HepG2 (cell line): ENCODE measurements around the gene GAREM1. TPM values are rescaled to one million over a fixed set of nuclear protein-coding genes. Genes with fewer than 3 reads are reported as not detected.

Source experiments
- ATAC-seq: fragments of 200-7000 bp; cut with Tn5 transposase; 3 replicates; pipeline ENCODE4 v1.9.1; 2020; ENCODE audit warnings: mild to moderate bottlenecking, moderate library complexity
- BruUV-seq: library from RNA; stranded (reverse); fragments of 400-500 nt; replicated peaks from 2 replicates; lab custom pipeline; 2021; lab: Mats Ljungman, UMichigan
- CTCF ChIA-PET: fragments of 300-600 bp; formaldehyde crosslinking; extraction: SDS; loops from one replicate; lab custom pipeline; 2021; ENCODE audit warnings: low total read pairs, inconsistent platforms, low intra/inter-chr PET ratio; lab: Yijun Ruan, JAX
- POLR2A ChIA-PET: fragments of 350-600 bp; sonication (Branson Sonifier 250); formaldehyde crosslinking; loops from one replicate; lab custom pipeline; 2020; ENCODE audit warnings: antibody characterized with exemption, inconsistent platforms; lab: Yijun Ruan, JAX
- DNase-seq: peaks from one replicate; pipeline ENCODE4 v3.0.0-alpha.2; 2015; ENCODE audit warnings: low spot score
- FAIRE-seq: peaks from 3 replicates; lab custom pipeline; 2011; peaks lifted over from hg19 to GRCh38; lab: Jason Lieb, UNC
- H2AFZ ChIP-seq: one replicate; pipeline ENCODE4 v1.6.1; 2011; ENCODE audit warnings: low read length, inconsistent platforms
- H3K27ac ChIP-seq: fragments of 300-600 bp; 3 replicates; pipeline ENCODE4 v1.8.0; 2011; ENCODE audit warnings: mixed run types, mild to moderate bottlenecking, mixed read lengths, low read length, inconsistent platforms; ENCODE audit not compliant: insufficient read depth; ENCODE audit errors: extremely low read length
- H3K27me3 ChIP-seq, 2 experiments: fragments of 200-600 bp in 1 of 2; 2 replicates in 1 of 2; 3 replicates in 1 of 2; pipeline versions ENCODE4 v1.6.0 to v1.8.0; 2011; ENCODE audit warnings: low read length in 2 of 2, mild to moderate bottlenecking in 2 of 2, moderate library complexity in 2 of 2, inconsistent platforms in 1 of 2; ENCODE audit not compliant: insufficient read depth in 2 of 2, control insufficient read depth in 1 of 2
- H3K36me3 ChIP-seq, 2 experiments: fragments of 200-600 bp in 1 of 2; replicated peaks in 1 of 2; 2 replicates in 1 of 2; 3 replicates in 1 of 2; pipeline versions ENCODE4 v1.5.1 to v1.8.0; 2011; ENCODE audit warnings: low read length in 2 of 2, inconsistent platforms in 1 of 2; ENCODE audit not compliant: insufficient read depth in 2 of 2, control insufficient read depth in 1 of 2
- H3K4me1 ChIP-seq: 2 replicates; pipeline ENCODE4 v1.5.1; 2012; ENCODE audit warnings: low read length, inconsistent platforms; ENCODE audit not compliant: insufficient read depth
- H3K4me2 ChIP-seq: 2 replicates; pipeline ENCODE4 v1.6.0; 2011; ENCODE audit warnings: low read depth, low read length, inconsistent platforms
- H3K4me3 ChIP-seq, 3 experiments: fragments of 200-600 bp in 1 of 3; sonication (generic), shearing (Covaris generic) in 1 of 3; replicated peaks in 1 of 3; 2 replicates each; pipeline ENCODE4 v1.5.1; 2011 to 2016; ENCODE audit warnings: low read length in 3 of 3, inconsistent platforms in 2 of 3, low read depth in 2 of 3, mild to moderate bottlenecking in 2 of 3, control low read depth in 1 of 3, mixed read lengths in 1 of 3; ENCODE audit not compliant: insufficient read depth in 1 of 3
- H3K79me2 ChIP-seq: one replicate; pipeline ENCODE4 v1.6.1; 2011; ENCODE audit warnings: low read length, inconsistent platforms; ENCODE audit not compliant: insufficient read depth
- H3K9ac ChIP-seq: 2 replicates; pipeline ENCODE4 v1.6.0; 2011; ENCODE audit warnings: mild to moderate bottlenecking, low read depth, low read length, inconsistent platforms; ENCODE audit not compliant: insufficient read depth
- H3K9me3 ChIP-seq: 2 replicates; pipeline ENCODE4 v1.5.1; 2012; ENCODE audit warnings: mild to moderate bottlenecking, low read length
- H4K20me1 ChIP-seq: 2 replicates; pipeline ENCODE4 v1.6.0; 2011; ENCODE audit warnings: inconsistent platforms, mild to moderate bottlenecking, low read length, moderate library complexity; ENCODE audit not compliant: insufficient read depth
- HOXD1 ChIP-seq: sonication (generic); formaldehyde crosslinking; IDR thresholded peaks from 2 replicates; pipeline ENCODE4 v1.5.0; 2020; ENCODE audit warnings: missing genetic modification reagents
- NFAT5 ChIP-seq: sonication (generic); formaldehyde crosslinking; IDR thresholded peaks from 2 replicates; pipeline ENCODE4 v1.4.0; 2020; ENCODE audit warnings: missing genetic modification reagents
- TFDP2 ChIP-seq: sonication (generic); formaldehyde crosslinking; IDR thresholded peaks from 2 replicates; pipeline ENCODE4 v1.4.0; 2020; ENCODE audit warnings: missing genetic modification reagents
- WGBS: methylation state at CpG from one replicate; pipeline ENCODE4 v1.1.6; 2017; ENCODE audit warnings: low lambda C conversion rate; 5-methylcytosine and 5-hydroxymethylcytosine counted together
- in situ Hi-C: cut with HindIII; loops from 2 replicates; pipeline ENCODE4 v1.10.0; 2017; ENCODE audit warnings: low pct_unique_long_range_greater_than_20kb; ENCODE audit not compliant: extremely low pct_ligation_motif_present
- intact Hi-C: fragments of 100-400 bp; cut with micrococcal nuclease; formaldehyde crosslinking; loops from one replicate; pipeline ENCODE4 v1.10.0; 2022; ENCODE audit not compliant: unreplicated experiment
- polyA plus RNA-seq, 8 experiments: library from polyadenylated mRNA; depleted of rRNA in 3 of 8; stranded (reverse) in 7 of 8; unstranded in 1 of 8; fragments of >200 nt; fragmentation: Illumina TruSeq in 4 of 8; extraction: Trizol in 4 of 8; gene quantifications; 2 replicates each; pipeline versions ENCODE4 v1.2.1 to v1.2.3, GENCODE V29; 2011 to 2016; ENCODE audit warnings: low read depth in 4 of 8, missing spikeins in 1 of 8, mixed read lengths in 1 of 8; ENCODE audit not compliant: insufficient read depth in 1 of 8
- total RNA-seq, 5 experiments: library from RNA; depleted of rRNA; stranded (reverse); fragments of >200 nt; fragmentation: Illumina TruSeq; extraction: Trizol; gene quantifications; 2 replicates each; pipeline ENCODE4 v1.2.3, GENCODE V29; 2016; ENCODE audit warnings: low read depth in 1 of 5

GAREM1 gene
- total and polyA plus RNA-seq, 2 of the 13 experiments (the other 11 are each of a cell fraction or from before 2014, with no cell fraction given), result 2.5 to 2.9 TPM

- CTCF ChIA-PET, result no interaction called here
Observed at GRCh38 chr18:32299484-32299883, 171.2 kb downstream of the GAREM1 start.

More at GRCh38 chr18:32299484-32299883, 171.2 kb downstream of the GAREM1 start:
- POLR2A ChIA-PET, result no interaction called here
- no peaks in the 10 kb centered on the region for H3K9me3 ChIP-seq
- WGBS, result 91% methylated on average over 1 of the region's 1 CpG
- DNase-seq (no peak), FAIRE-seq (no peak), ATAC-seq (no peak)
- no peaks in the 10 kb centered on the region for H4K20me1 ChIP-seq
- BruUV-seq, result no TSS peak
- H3K27ac ChIP-seq, result no peak overlapping the region
- no peak overlapping the region for H3K4me3 ChIP-seq
- TF ChIP-seq HOXD1 (CRISPR knock-in tag) (no peak), NFAT5 (CRISPR knock-in tag) (no peak), TFDP2 (no peak)
- no peak overlapping the region for H3K9ac ChIP-seq
- no peak overlapping the region for H2AFZ ChIP-seq
- no peaks in the 10 kb centered on the region for H3K36me3 ChIP-seq
- H3K79me2 ChIP-seq, result no peaks in the 10 kb centered on the region
- no peaks in the 10 kb centered on the region for H3K27me3 ChIP-seq
- H3K4me1 ChIP-seq, result peaks cover 10% of the 10 kb centered on the region
- intact Hi-C loops, result no loop called here
- H3K4me2 ChIP-seq, result no peak overlapping the region
- in situ Hi-C loops, result no loop called here
